Smooth muscle cell (in vitro differentiated cells): ENCODE measurements around the gene APOBEC3A. TPM values are rescaled to one million over a fixed set of nuclear protein-coding genes. Genes with fewer than 3 reads are reported as not detected.

Experiments used
- DNase-seq: peaks from one replicate; lab custom pipeline; 2025; ENCODE audit not compliant: unreplicated experiment; lab: John Stamatoyannopoulos, UW
- H2AFZ ChIP-seq: fragments of 200-600 bp; sonication (generic); 2 replicates; pipeline ENCODE4 v1.6.0; 2016; ENCODE audit warnings: antibody characterized with exemption, low read depth, mild to moderate bottlenecking
- H3F3A ChIP-seq: fragments of 200-600 bp; sonication (generic); 2 replicates; pipeline ENCODE4 v1.6.0; 2017; ENCODE audit warnings: antibody characterized with exemption, low read depth
- H3K27ac ChIP-seq: fragments of 200-600 bp; sonication (generic); 2 replicates; pipeline ENCODE4 v1.5.1; 2016; ENCODE audit warnings: low read depth, mild to moderate bottlenecking
- H3K27me3 ChIP-seq: fragments of 200-600 bp; sonication (generic); 2 replicates; pipeline ENCODE4 v1.6.1; 2016; ENCODE audit warnings: low read depth, mild to moderate bottlenecking
- H3K36me3 ChIP-seq: fragments of 200-600 bp; sonication (generic); 2 replicates; pipeline ENCODE4 v1.5.1; 2016; ENCODE audit warnings: low read depth
- H3K4me1 ChIP-seq: fragments of 200-600 bp; sonication (generic); 2 replicates; pipeline ENCODE4 v1.5.1; 2016; ENCODE audit warnings: low read depth
- H3K4me2 ChIP-seq: fragments of 200-600 bp; sonication (generic); 2 replicates; pipeline ENCODE4 v1.6.0; 2016; ENCODE audit warnings: mild to moderate bottlenecking
- H3K4me3 ChIP-seq: fragments of 200-600 bp; sonication (generic); 2 replicates; pipeline ENCODE4 v1.5.1; 2016; ENCODE audit warnings: mild to moderate bottlenecking
- H3K79me2 ChIP-seq: fragments of 200-600 bp; sonication (generic); 2 replicates; pipeline ENCODE4 v1.6.0; 2016; ENCODE audit warnings: low read depth, mild to moderate bottlenecking
- H3K9ac ChIP-seq: fragments of 200-600 bp; sonication (generic); 2 replicates; pipeline ENCODE4 v1.6.0; 2016; ENCODE audit warnings: low read depth
- H3K9me3 ChIP-seq: fragments of 200-600 bp; sonication (generic); replicated peaks from 2 replicates; pipeline ENCODE4 v1.5.1; 2016; ENCODE audit warnings: low read depth
- H4K20me1 ChIP-seq: fragments of 200-600 bp; sonication (generic); 2 replicates; pipeline ENCODE4 v1.6.0; 2016; ENCODE audit warnings: low read depth
- WGBS: methylation state at CpG from one replicate; pipeline ENCODE4 v1.1.7; 2016; ENCODE audit warnings: low lambda C conversion rate; 5-methylcytosine and 5-hydroxymethylcytosine counted together
- polyA plus RNA-seq: library from polyadenylated mRNA; unstranded; fragments of >200 nt; fragmentation: Nextera tagmentation; extraction: Ambion mirVana; gene quantifications from 2 replicates; pipeline ENCODE4 v1.2.1, GENCODE V29; 2016
- total RNA-seq: library from RNA; depleted of rRNA; stranded (reverse); fragments of >200 nt; gene quantifications from 2 replicates; pipeline ENCODE4 v1.2.3, GENCODE V29; 2014
- TF ChIP-seq, protein P1 (sequence below): fragments of 200-600 bp; sonication (generic); IDR thresholded peaks from 2 replicates; pipeline ENCODE4 v1.5.1; 2017; ENCODE audit warnings: borderline replicate concordance, mild to moderate bottlenecking, antibody characterized with exemption; ENCODE audit not compliant: insufficient read depth, poor library complexity, severe bottlenecking

APOBEC3A gene
- total and polyA plus RNA-seq, 2 experiments from 2014 or later: 0.18 TPM; not detected in 1

DNA sequence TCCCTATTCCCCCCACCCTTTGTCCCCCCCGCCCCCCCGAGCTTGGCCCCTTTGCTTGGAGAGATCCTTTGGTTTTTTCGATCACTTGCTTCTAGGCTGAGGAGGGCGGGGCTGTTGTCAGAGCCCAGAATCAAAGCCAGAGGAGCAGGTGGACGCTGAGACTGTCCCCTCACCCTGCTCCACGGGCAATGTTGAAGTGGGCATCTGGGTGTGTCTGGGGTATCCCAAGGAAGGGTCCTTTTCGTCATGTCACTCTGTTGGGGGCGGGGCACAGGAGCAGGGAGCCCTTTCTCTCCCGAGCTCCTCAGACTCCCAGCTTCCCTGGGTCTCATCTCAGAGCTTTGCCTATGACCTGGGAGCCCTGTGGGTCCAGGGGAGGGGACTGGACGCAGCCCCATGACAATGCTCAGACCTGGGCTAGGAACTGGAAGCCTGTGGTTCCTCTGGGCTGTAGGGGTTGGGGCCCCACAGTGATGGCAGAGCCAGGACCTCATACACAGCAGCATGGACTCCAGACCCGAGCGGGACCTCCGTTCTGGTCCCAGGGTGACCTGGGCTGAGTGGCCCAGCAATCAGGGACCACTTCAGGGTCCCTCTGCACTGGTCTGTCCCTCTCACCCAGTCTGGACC, 2.9 kb upstream of the APOBEC3A start:
- H3F3A ChIP-seq: no peaks in the 10 kb centered on the region
- WGBS: 85% methylated on average over 13 of the region's 13 CpGs

DNA sequence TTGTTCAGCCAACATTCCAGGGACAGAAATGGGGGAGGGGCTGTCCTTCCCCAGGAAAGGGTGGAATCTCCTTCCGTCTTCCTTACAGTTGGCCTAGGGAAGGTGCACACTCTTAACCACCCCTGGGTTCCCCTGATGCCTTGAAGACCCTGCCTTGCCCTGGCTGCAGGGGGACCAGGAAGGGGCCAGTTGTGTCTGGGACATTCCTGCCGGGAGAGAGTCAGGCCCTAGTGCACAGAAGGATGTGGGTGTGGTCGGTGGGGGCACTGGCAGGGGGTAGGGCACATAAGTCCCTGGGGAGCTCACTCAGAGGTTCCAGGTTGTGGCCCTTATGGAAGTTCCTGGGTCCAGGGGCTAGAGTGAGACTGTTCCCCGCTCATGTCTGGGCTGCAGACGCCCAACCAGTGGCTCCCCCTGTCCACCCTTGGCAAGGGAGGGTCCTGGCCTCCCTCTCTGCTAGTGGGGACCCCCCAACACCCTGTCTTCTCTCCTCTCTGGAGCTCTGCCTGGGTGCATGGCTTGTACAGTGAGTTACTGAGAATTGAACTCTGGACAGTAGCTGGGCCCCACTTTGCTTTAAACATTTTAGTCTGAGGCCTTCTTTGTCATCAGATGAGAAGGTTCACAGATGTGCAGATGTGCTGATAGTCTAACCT, 2.0 kb upstream of the APOBEC3A start:
- H3K4me3 ChIP-seq: no peak overlapping the region
- no peak overlapping the region for H3K27ac ChIP-seq
- H2AFZ ChIP-seq: no peak overlapping the region
- no peaks in the 10 kb centered on the region for H4K20me1 ChIP-seq
- no peaks in the 10 kb centered on the region for H3K36me3 ChIP-seq
- peaks cover 21% of the 10 kb centered on the region for H3K27me3 ChIP-seq
- 81% methylated on average over 5 of the region's 5 CpGs for WGBS
- no peaks in the 10 kb centered on the region for H3K4me1 ChIP-seq
- TF ChIP-seq, protein P1, sequence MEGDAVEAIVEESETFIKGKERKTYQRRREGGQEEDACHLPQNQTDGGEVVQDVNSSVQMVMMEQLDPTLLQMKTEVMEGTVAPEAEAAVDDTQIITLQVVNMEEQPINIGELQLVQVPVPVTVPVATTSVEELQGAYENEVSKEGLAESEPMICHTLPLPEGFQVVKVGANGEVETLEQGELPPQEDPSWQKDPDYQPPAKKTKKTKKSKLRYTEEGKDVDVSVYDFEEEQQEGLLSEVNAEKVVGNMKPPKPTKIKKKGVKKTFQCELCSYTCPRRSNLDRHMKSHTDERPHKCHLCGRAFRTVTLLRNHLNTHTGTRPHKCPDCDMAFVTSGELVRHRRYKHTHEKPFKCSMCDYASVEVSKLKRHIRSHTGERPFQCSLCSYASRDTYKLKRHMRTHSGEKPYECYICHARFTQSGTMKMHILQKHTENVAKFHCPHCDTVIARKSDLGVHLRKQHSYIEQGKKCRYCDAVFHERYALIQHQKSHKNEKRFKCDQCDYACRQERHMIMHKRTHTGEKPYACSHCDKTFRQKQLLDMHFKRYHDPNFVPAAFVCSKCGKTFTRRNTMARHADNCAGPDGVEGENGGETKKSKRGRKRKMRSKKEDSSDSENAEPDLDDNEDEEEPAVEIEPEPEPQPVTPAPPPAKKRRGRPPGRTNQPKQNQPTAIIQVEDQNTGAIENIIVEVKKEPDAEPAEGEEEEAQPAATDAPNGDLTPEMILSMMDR: no peak
- H3K4me2 ChIP-seq: no peak overlapping the region
- no peaks in the 10 kb centered on the region for H3F3A ChIP-seq
- no peaks in the 10 kb centered on the region for H3K9me3 ChIP-seq
- no peak for DNase-seq
- H3K79me2 ChIP-seq: no peaks in the 10 kb centered on the region
- no peak overlapping the region for H3K9ac ChIP-seq

More for the DNA sequence above, 2.9 kb upstream of the APOBEC3A start:
- DNase-seq: no peak
- Histone ChIP-seq H3K9ac (no peak overlapping the region), H3K9me3 (no peaks in the 10 kb centered on the region), H3K27me3 (peaks cover 21% of the 10 kb centered on the region), H3K4me1 (no peaks in the 10 kb centered on the region), H3K4me2 (no peak overlapping the region), H3K4me3 (no peak overlapping the region), H2AFZ (no peak overlapping the region), H3K79me2 (no peaks in the 10 kb centered on the region), H3K36me3 (no peaks in the 10 kb centered on the region), H3K27ac (no peak overlapping the region), H4K20me1 (no peaks in the 10 kb centered on the region)
- TF ChIP-seq, protein P1: no peak

DNA sequence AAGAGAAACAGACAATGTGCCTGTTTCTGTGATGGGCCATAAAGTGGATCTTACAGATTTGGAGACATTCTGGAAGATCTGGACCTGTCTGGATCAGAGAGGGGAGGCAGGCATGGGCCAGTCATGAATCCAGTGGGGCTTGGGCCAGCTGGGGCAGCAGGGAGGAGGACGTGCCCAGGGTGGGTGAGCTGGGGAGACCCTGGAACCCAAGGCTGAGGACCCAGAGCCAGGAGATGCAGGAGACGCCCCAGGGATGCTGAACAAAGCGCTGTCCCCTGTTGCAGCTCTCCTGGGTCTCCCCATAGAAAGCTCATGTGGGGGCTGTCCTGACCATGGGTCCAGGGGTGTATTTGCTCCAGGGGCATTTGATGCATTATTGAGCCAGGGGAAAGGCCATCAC, 1.5 kb upstream of the APOBEC3A start:
- Histone ChIP-seq H3K36me3 (no peaks in the 10 kb centered on the region), H3K79me2 (no peaks in the 10 kb centered on the region), H3K4me1 (no peaks in the 10 kb centered on the region), H3K4me2 (no peak overlapping the region), H2AFZ (no peak overlapping the region), H4K20me1 (no peaks in the 10 kb centered on the region), H3K27me3 (peaks cover 21% of the 10 kb centered on the region), H3K4me3 (no peak overlapping the region), H3K9ac (no peak overlapping the region), H3F3A (no peaks in the 10 kb centered on the region), H3K27ac (no peak overlapping the region), H3K9me3 (no peaks in the 10 kb centered on the region)
- DNase-seq: no peak
- WGBS: 91% methylated on average over 3 of the region's 3 CpGs
- TF ChIP-seq, protein P1: no peak
